Spleen (tissue), 11 donors: ENCODE data around the gene SRD5A1. TPM values are rescaled to one million over a fixed set of nuclear protein-coding genes. Genes with fewer than 3 reads are reported as not detected.

Experiments
- DNase-seq: peaks from one replicate; pipeline ENCODE4 v3.0.0-alpha.2; 2020
- H3K27ac ChIP-seq, 8 donors: fragments of 200-600 bp; sonication (generic) in 7 of 8; 1 replicate in 4 of 8; 2 replicates in 4 of 8; pipeline versions ENCODE4 v1.5.0 to v1.8.0; 2016 to 2021; ENCODE audit warnings: inconsistent platforms in 4 of 8, mild to moderate bottlenecking in 4 of 8, moderate library complexity in 1 of 8
- H3K27me3 ChIP-seq, 7 donors: fragments of 200-600 bp; sonication (generic) in 6 of 7; replicated peaks in 1 of 7; 1 replicate in 4 of 7; 2 replicates in 3 of 7; pipeline versions ENCODE4 v1.5.0 to v1.8.0; 2016 to 2021; ENCODE audit warnings: inconsistent platforms in 3 of 7, mild to moderate bottlenecking in 1 of 7
- H3K36me3 ChIP-seq, 6 donors: fragments of 200-600 bp; sonication (generic) in 5 of 6; 1 replicate in 4 of 6; 2 replicates in 2 of 6; pipeline versions ENCODE4 v1.5.0 to v1.8.0; 2016 to 2021; ENCODE audit warnings: inconsistent platforms in 2 of 6
- H3K4me1 ChIP-seq, 6 donors: fragments of 200-600 bp; sonication (generic) in 5 of 6; 1 replicate in 3 of 6; 2 replicates in 3 of 6; pipeline versions ENCODE4 v1.5.0 to v1.8.0; 2016 to 2021; ENCODE audit warnings: inconsistent platforms in 3 of 6
- H3K4me3 ChIP-seq, 8 donors: fragments of 200-600 bp; sonication (generic) in 7 of 8; 1 replicate in 4 of 8; 2 replicates in 4 of 8; pipeline versions ENCODE4 v1.5.0 to v1.8.0; 2016 to 2021; ENCODE audit warnings: inconsistent platforms in 4 of 8, mild to moderate bottlenecking in 4 of 8, moderate library complexity in 2 of 8
- H3K9me3 ChIP-seq, 8 donors: fragments of 200-600 bp; sonication (generic) in 7 of 8; 1 replicate in 4 of 8; 2 replicates in 4 of 8; pipeline versions ENCODE4 v1.5.0 to v1.8.0; 2016 to 2021; ENCODE audit warnings: inconsistent platforms in 4 of 8
- CTCF ChIP-seq, 11 experiments: fragments of 200-600 bp in 7 of 11; fragments of 450-650 bp in 4 of 11; sonication (generic) in 4 of 11; IDR thresholded peaks in 8 of 11; conservative IDR thresholded peaks in 3 of 11; 1 replicate in 7 of 11; 2 replicates in 4 of 11; pipeline versions ENCODE4 v1.4.0 to v1.8.0; 2016 to 2021; ENCODE audit warnings: antibody characterized with exemption in 11 of 11, inconsistent platforms in 4 of 11, mild to moderate bottlenecking in 1 of 11
- POLR2A ChIP-seq, 3 donors: fragments of 450-650 bp; IDR thresholded peaks; one replicate each; pipeline ENCODE4 v1.5.1; 2017; ENCODE audit warnings: antibody characterized with exemption in 3 of 3, mild to moderate bottlenecking in 1 of 3
- POLR2AphosphoS5 ChIP-seq, 3 donors: sonication (generic); formaldehyde crosslinking; IDR thresholded peaks; one replicate each; pipeline ENCODE4 v1.5.1; 2017; ENCODE audit warnings: antibody characterized with exemption in 3 of 3
- WGBS, 5 donors: extraction: QIAGEN DNeasy Blood & Tissue Kit in 3 of 5; methylation state at CpG; one replicate each; pipeline versions ENCODE4 v1.1.5 to v1.1.7; 2013 to 2018; 5-methylcytosine and 5-hydroxymethylcytosine counted together
- intact Hi-C: fragments of 100-400 bp; cut with DNase I; formaldehyde crosslinking; loops from one replicate; pipeline ENCODE4 v1.15.0; 2023; ENCODE audit warnings: low total_unique reads
- polyA plus RNA-seq, 3 donors: library from polyadenylated mRNA; stranded (reverse); fragments of 200-250 nt; gene quantifications; one replicate each; pipeline ENCODE4 v1.2.1, GENCODE V29; 2013
- total RNA-seq, 7 donors: library from RNA; depleted of rRNA in 3 of 7; stranded (reverse); fragments of >200 nt in 3 of 7; fragmentation: NEBNext Ultra II Directional in 4 of 7; extraction: Animal tissue kit (Norgen Biotek cat#: 25700) in 4 of 7; gene quantifications; one replicate each; pipeline versions ENCODE4 v1.1.0 to v1.2.1, GENCODE V29; 2016 to 2021
- donor health status: healthy with polysubstance abuse.
- donor health status: DM: no; HTN: no; CAD: no; lungs with moderate emphysema.
- donor health status: DM: no; HTN: no; CAD: no.
- donor health status: Bipolar disorder and iron deficiency.
- donor health status: healthy.
- donor health status: DM: no; HTN: no; CAD: no.
- donor health status: DM: yes; HTN: yes; CAD: no.

The SRD5A1 gene
- total and polyA plus RNA-seq, 10 donors, result 2.5 to 9.3 (median 5.7) TPM

DNA sequence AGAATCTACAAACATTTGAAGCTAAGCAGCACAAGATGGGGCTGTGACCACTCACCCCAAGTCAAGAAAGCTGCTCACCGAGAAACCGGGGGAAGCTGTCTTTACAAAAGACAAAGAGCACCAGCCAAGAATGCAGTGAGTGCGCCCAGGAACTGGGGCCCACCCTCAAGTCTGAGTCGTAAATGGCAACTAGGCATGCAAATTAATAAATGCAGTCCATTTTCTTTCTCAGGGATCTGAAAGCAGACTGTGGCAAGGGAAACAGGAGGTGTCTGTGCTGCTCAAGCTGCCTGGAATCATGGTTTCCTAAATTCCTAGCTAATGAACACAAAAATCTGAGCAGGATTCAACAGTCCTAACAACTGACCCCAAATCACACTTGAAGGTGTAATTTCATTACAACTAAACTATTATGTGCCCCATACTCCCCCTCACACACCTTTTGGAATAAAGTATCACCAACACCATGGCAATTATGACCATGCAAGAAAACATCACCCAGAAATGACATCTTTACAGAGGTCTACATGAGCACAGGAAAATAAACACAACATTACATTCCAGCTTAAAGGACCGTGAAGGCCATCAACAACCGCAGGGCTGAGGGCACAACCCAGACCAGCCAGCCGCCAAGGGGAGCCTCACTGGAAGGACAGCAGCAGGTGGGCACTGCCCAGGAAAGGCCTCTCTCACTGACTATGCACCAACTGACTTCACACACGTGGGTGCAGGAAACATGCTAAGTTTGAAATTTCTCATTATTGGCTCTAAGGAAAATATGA lies 18.0 kb upstream of the SRD5A1 start:
- Histone ChIP-seq H3K36me3 (peaks cover 5 to 100% (median 96%) of the 10 kb centered on the region in 6 donors), H3K27ac (no peak overlapping the region), H3K4me3 (no peak overlapping the region), H3K27me3 (no peaks in the 10 kb centered on the region), H3K9me3 (no peaks in the 10 kb centered on the region), H3K4me1 (no peaks in the 10 kb centered on the region)
- no peak for DNase-seq
- 83 to 91% (median 90%) methylated on average over 8 of the region's 8 CpGs for WGBS, 5 donors
- intact Hi-C loops, result no loop called here
- TF ChIP-seq POLR2A (IDR thresholded peaks at IDR 0.05) (no peak), POLR2AphosphoS5 (IDR thresholded peaks at IDR 0.05) (no peak), CTCF (IDR thresholded peaks at IDR 0.05 in 8 of 11, conservative IDR thresholded peaks at IDR 0.05 in 3 of 11) (no peak)

GRCh38 chr5:6616632-6617031 lies 16.6 kb upstream of the SRD5A1 start:
- Histone ChIP-seq H3K4me3 (no peak overlapping the region), H3K27me3 (no peaks in the 10 kb centered on the region), H3K4me1 (no peaks in the 10 kb centered on the region), H3K36me3 (peaks cover 4 to 100% (median 96%) of the 10 kb centered on the region in 6 donors), H3K9me3 (no peaks in the 10 kb centered on the region), H3K27ac (no peak overlapping the region)
- no peak for TF ChIP-seq CTCF (IDR thresholded peaks at IDR 0.05 in 8 of 11, conservative IDR thresholded peaks at IDR 0.05 in 3 of 11)
- 91 to 96% (median 93%) methylated on average over 6 of the region's 6 CpGs for WGBS, 5 donors
- intact Hi-C loops, result no loop called here
- DNase-seq, result no peak

- Histone ChIP-seq H3K27ac (no peak overlapping the region), H3K4me3 (no peak overlapping the region), H3K9me3 (peaks cover 3 to 26% (median 17%) of the 10 kb centered on the region in 8 donors), H3K27me3 (no peaks in the 10 kb centered on the region), H3K4me1 (peaks cover 0 to 7% (median 0%) of the 10 kb centered on the region in 6 donors), H3K36me3 (peaks cover 4 to 100% (median 90%) of the 10 kb centered on the region in 6 donors)
- WGBS, 5 donors, result 82 to 91% (median 89%) methylated on average over 4 of the region's 4 CpGs
- DNase-seq, result no peak
- intact Hi-C loops, result no loop called here
- TF ChIP-seq POLR2A (IDR thresholded peaks at IDR 0.05), result no peak
- TF ChIP-seq CTCF (IDR thresholded peaks at IDR 0.05 in 8 of 11, conservative IDR thresholded peaks at IDR 0.05 in 3 of 11), result no peak
- no peak for TF ChIP-seq POLR2AphosphoS5 (IDR thresholded peaks at IDR 0.05)
Measured at GRCh38 chr5:6623228-6623627, 10.0 kb upstream of the SRD5A1 start.

- Histone ChIP-seq H3K27ac (no peak overlapping the region), H3K36me3 (peaks cover 4 to 100% (median 91%) of the 10 kb centered on the region in 6 donors), H3K4me3 (no peak overlapping the region), H3K9me3 (peaks cover 3 to 26% (median 17%) of the 10 kb centered on the region in 8 donors), H3K4me1 (peaks cover 0 to 14% (median 2%) of the 10 kb centered on the region in 6 donors), H3K27me3 (no peaks in the 10 kb centered on the region)
- intact Hi-C loops, result no loop called here
- no peak for DNase-seq
- 79 to 100% (median 96%) methylated on average over 3 of the region's 3 CpGs for WGBS, 5 donors
- no peak for TF ChIP-seq POLR2AphosphoS5 (IDR thresholded peaks at IDR 0.05)
- no peak for TF ChIP-seq POLR2A (IDR thresholded peaks at IDR 0.05)
- TF ChIP-seq CTCF (IDR thresholded peaks at IDR 0.05 in 8 of 11, conservative IDR thresholded peaks at IDR 0.05 in 3 of 11), result no peak
Measured at GRCh38 chr5:6623941-6624340, 9.3 kb upstream of the SRD5A1 start.
